H1 (cell line): ENCODE data around the gene SLC38A8. TPM values are rescaled to one million over a fixed set of nuclear protein-coding genes. Genes with fewer than 3 reads are reported as not detected.
A peak's percentile ranks its signal among the peaks of the same experiment; 100 is the strongest.

Source experiments
- CTCF ChIA-PET: fragments of 300-600 bp; sonication (Branson Sonifier 250); formaldehyde crosslinking; loops from one replicate; lab custom pipeline; 2021; ENCODE audit not compliant: partially characterized antibody; lab: Charles Lee
- POLR2A ChIA-PET: fragments of 300-600 bp; sonication (Branson Sonifier 250); formaldehyde crosslinking; loops from one replicate; lab custom pipeline; 2021; ENCODE audit warnings: inconsistent platforms; ENCODE audit not compliant: partially characterized antibody; lab: Charles Lee
- DNase-seq, 2 experiments: peaks; one replicate each; pipeline versions ENCODE4 v3.0.0 to v3.0.0-alpha.2; 2010 to 2022; ENCODE audit warnings: low spot score in 2 of 2, low read depth in 1 of 2, mixed read lengths in 1 of 2
- FAIRE-seq: peaks from 2 replicates; lab custom pipeline; 2011; peaks lifted over from hg19 to GRCh38; lab: Jason Lieb, UNC
- H2AFZ ChIP-seq: 2 replicates; pipeline ENCODE4 v1.8.1; 2012; ENCODE audit warnings: low read length, inconsistent platforms
- H2AK5ac ChIP-seq: 2 replicates; pipeline ENCODE4 v1.6.1; 2013; ENCODE audit warnings: low read depth, low read length
- H2BK120ac ChIP-seq: replicated peaks from 2 replicates; pipeline ENCODE3; 2013; ENCODE audit warnings: low read depth, low read length, inconsistent platforms
- H2BK12ac ChIP-seq: 2 replicates; pipeline ENCODE4 v1.6.1; 2013; ENCODE audit warnings: low read depth, low read length
- H2BK15ac ChIP-seq: 2 replicates; pipeline ENCODE4 v1.6.1; 2013; ENCODE audit warnings: low read length
- H2BK20ac ChIP-seq: 2 replicates; pipeline ENCODE4 v1.6.1; 2013; ENCODE audit warnings: low read length
- H2BK5ac ChIP-seq: 2 replicates; pipeline ENCODE4 v1.6.1; 2013; ENCODE audit warnings: low read depth, low read length
- H3K14ac ChIP-seq: 2 replicates; pipeline ENCODE4 v1.6.1; 2013; ENCODE audit warnings: inconsistent platforms; ENCODE audit not compliant: insufficient read length
- H3K18ac ChIP-seq: 2 replicates; pipeline ENCODE4 v1.6.1; 2013; ENCODE audit warnings: low read length; ENCODE audit errors: extremely low read depth
- H3K23ac ChIP-seq: 2 replicates; pipeline ENCODE4 v1.6.1; 2013; ENCODE audit warnings: inconsistent platforms; ENCODE audit not compliant: insufficient read length
- H3K23me2 ChIP-seq: 2 replicates; pipeline ENCODE4 v1.6.1; 2013; ENCODE audit warnings: low read depth, low read length
- H3K27ac ChIP-seq: 2 replicates; pipeline ENCODE4 v1.6.1; 2011; ENCODE audit warnings: low read depth, low read length, inconsistent platforms
- H3K27me3 ChIP-seq, 4 experiments: replicated peaks in 1 of 4; 1 replicate in 1 of 4; 2 replicates in 3 of 4; pipeline versions ENCODE4 v1.6.1 to v1.8.1; 2011 to 2013; ENCODE audit warnings: low read length in 3 of 4, mild to moderate bottlenecking in 3 of 4, inconsistent platforms in 2 of 4, mixed read lengths in 2 of 4, moderate library complexity in 1 of 4; ENCODE audit not compliant: control insufficient read depth in 3 of 4, insufficient read depth in 3 of 4; ENCODE audit errors: extremely low read depth in 1 of 4
- H3K36me3 ChIP-seq, 4 experiments: 2 replicates each; pipeline versions ENCODE4 v1.6.1 to v1.8.1; 2011 to 2013; ENCODE audit warnings: mild to moderate bottlenecking in 4 of 4, low read length in 3 of 4, moderate library complexity in 2 of 4, control low read depth in 1 of 4, inconsistent platforms in 1 of 4; ENCODE audit not compliant: insufficient read depth in 4 of 4, control insufficient read depth in 2 of 4
- H3K4ac ChIP-seq: replicated peaks from 2 replicates; pipeline ENCODE3; 2013; ENCODE audit warnings: low read length, low read depth, mixed read lengths, inconsistent platforms; ENCODE audit not compliant: insufficient read length
- H3K4me1 ChIP-seq, 4 experiments: replicated peaks in 1 of 4; 1 replicate in 1 of 4; 2 replicates in 3 of 4; pipeline versions ENCODE4 v1.6.1 to v1.8.1; 2011 to 2013; ENCODE audit warnings: low read length in 3 of 4, inconsistent platforms in 2 of 4, mixed read lengths in 1 of 4; ENCODE audit not compliant: insufficient read depth in 4 of 4, control insufficient read depth in 3 of 4
- H3K4me2 ChIP-seq, 2 experiments: 2 replicates each; pipeline versions ENCODE4 v1.6.1 to v1.8.1; 2011 to 2013; ENCODE audit warnings: low read depth in 2 of 2, low read length in 2 of 2, control low read depth in 1 of 2, inconsistent platforms in 1 of 2, mild to moderate bottlenecking in 1 of 2; ENCODE audit not compliant: insufficient read depth in 1 of 2
- H3K4me3 ChIP-seq, 4 experiments: fragments of 200-600, 300-600 bp in 1 of 4; sonication (generic), shearing (Covaris generic), sonication (Bioruptor Twin) in 1 of 4; 2 replicates each; pipeline versions ENCODE4 v1.5.1 to v1.8.1; 2011 to 2016; ENCODE audit warnings: low read length in 4 of 4, low read depth in 3 of 4, control low read depth in 2 of 4, inconsistent platforms in 2 of 4, mild to moderate bottlenecking in 2 of 4, mixed read lengths in 1 of 4, moderate library complexity in 1 of 4; ENCODE audit not compliant: insufficient read depth in 2 of 4; ENCODE audit errors: extremely low read depth in 1 of 4
- H3K56ac ChIP-seq: replicated peaks from 2 replicates; pipeline ENCODE3; 2013; ENCODE audit warnings: low read depth, mild to moderate bottlenecking, mixed read lengths, low read length, inconsistent platforms; ENCODE audit not compliant: insufficient read length
- H3K79me1 ChIP-seq: 2 replicates; pipeline ENCODE4 v1.6.1; 2013; ENCODE audit warnings: low read depth, low read length, control low read depth
- H3K79me2 ChIP-seq, 2 experiments: 2 replicates each; pipeline versions ENCODE4 v1.6.1 to v1.8.1; 2012 to 2013; ENCODE audit warnings: low read length in 2 of 2, mild to moderate bottlenecking in 2 of 2, inconsistent platforms in 1 of 2; ENCODE audit not compliant: insufficient read depth in 2 of 2, control insufficient read depth in 1 of 2
- H3K9ac ChIP-seq, 4 experiments: replicated peaks in 1 of 4; 1 replicate in 1 of 4; 2 replicates in 3 of 4; pipeline versions ENCODE4 v1.6.1 to v1.8.1; 2011 to 2013; ENCODE audit warnings: low read depth in 3 of 4, low read length in 3 of 4, control low read depth in 2 of 4, mild to moderate bottlenecking in 2 of 4, moderate library complexity in 2 of 4, inconsistent platforms in 1 of 4; ENCODE audit errors: extremely low read depth in 1 of 4
- H3K9me3 ChIP-seq, 2 experiments: 2 replicates each; pipeline versions ENCODE4 v1.6.1 to v1.8.1; 2012 to 2013; ENCODE audit warnings: mild to moderate bottlenecking in 2 of 2, moderate library complexity in 2 of 2, control low read depth in 1 of 2, inconsistent platforms in 1 of 2, low read depth in 1 of 2, low read length in 1 of 2, mixed read lengths in 1 of 2; ENCODE audit not compliant: insufficient read depth in 2 of 2
- H4K20me1 ChIP-seq, 2 experiments: replicated peaks in 1 of 2; 2 replicates each; pipeline versions ENCODE3 to v1.8.1; 2011 to 2013; ENCODE audit warnings: inconsistent platforms in 2 of 2, low read length in 2 of 2, mild to moderate bottlenecking in 1 of 2; ENCODE audit not compliant: insufficient read depth in 2 of 2, control insufficient read depth in 1 of 2
- H4K5ac ChIP-seq: 2 replicates; pipeline ENCODE4 v1.6.1; 2013; ENCODE audit warnings: low read length, low read depth, mixed read lengths, inconsistent platforms; ENCODE audit not compliant: insufficient read length
- H4K8ac ChIP-seq: 2 replicates; pipeline ENCODE4 v1.8.0; 2013; ENCODE audit warnings: mild to moderate bottlenecking, moderate library complexity, low read length, inconsistent platforms; ENCODE audit not compliant: insufficient read depth; ENCODE audit errors: extremely low read depth
- H4K91ac ChIP-seq: replicated peaks from 2 replicates; pipeline ENCODE3; 2013; ENCODE audit warnings: low read length, mixed read lengths, inconsistent platforms; ENCODE audit not compliant: insufficient read length
- ATF2 ChIP-seq: IDR thresholded peaks from 2 replicates; pipeline ENCODE4 v1.6.1; 2012; ENCODE audit warnings: low read length, inconsistent platforms
- ATF3 ChIP-seq: IDR thresholded peaks from 2 replicates; pipeline ENCODE4 v1.6.1; 2011; ENCODE audit warnings: low read depth, mild to moderate bottlenecking, low read length; ENCODE audit not compliant: insufficient read depth
- BACH1 ChIP-seq: IDR thresholded peaks from 2 replicates; pipeline ENCODE4 v1.6.1; 2012; ENCODE audit warnings: low read length, improper control_type of control experiment
- CHD1 ChIP-seq: IDR thresholded peaks from 2 replicates; pipeline ENCODE4 v1.6.1; 2012; ENCODE audit warnings: low read depth, low read length, improper control_type of control experiment
- CTCF ChIP-seq, 3 experiments: IDR thresholded peaks; 1 replicate in 2 of 3; 2 replicates in 1 of 3; pipeline versions ENCODE4 v1.5.1 to v1.6.1; 2011; ENCODE audit warnings: low read length in 3 of 3, mild to moderate bottlenecking in 3 of 3, inconsistent platforms in 2 of 3, low read depth in 1 of 3, moderate library complexity in 1 of 3; ENCODE audit not compliant: insufficient read depth in 1 of 3; ENCODE audit errors: control extremely low read depth in 1 of 3
- KDM5A ChIP-seq: fragments of 200-600 bp; IDR thresholded peaks from 2 replicates; pipeline ENCODE4 v1.7.1; 2012; ENCODE audit warnings: mild to moderate bottlenecking, low read length, inconsistent platforms, mixed read lengths
- RBBP5 ChIP-seq: IDR thresholded peaks from 2 replicates; pipeline ENCODE4 v1.7.1; 2012; ENCODE audit warnings: low read depth, mild to moderate bottlenecking, inconsistent platforms, low read length, moderate library complexity, borderline replicate concordance
- SIN3A ChIP-seq, 2 experiments: IDR thresholded peaks in 1 of 2; conservative IDR thresholded peaks in 1 of 2; 2 replicates each; pipeline ENCODE4 v1.6.1; 2011 to 2012; ENCODE audit warnings: low read length in 2 of 2, improper control_type of control experiment in 1 of 2, low read depth in 1 of 2, mild to moderate bottlenecking in 1 of 2
- SIRT6 ChIP-seq: IDR thresholded peaks from one replicate; pipeline ENCODE4 v1.7.1; 2012; ENCODE audit warnings: low read length, inconsistent platforms
- WGBS, 2 experiments: shearing (Covaris generic) in 1 of 2; methylation state at CpG; one replicate each; pipeline versions ENCODE4 v1.1.6 to v1.1.7; 2013 to 2015; ENCODE audit warnings: low lambda C conversion rate in 2 of 2, mixed read lengths in 2 of 2, inconsistent platforms in 1 of 2, low coverage in 1 of 2, missing lambda C conversion rate in 1 of 2; ENCODE audit not compliant: insufficient replicate concordance in 2 of 2, insufficient coverage in 1 of 2, insufficient read length in 1 of 2; ENCODE audit errors: extremely low coverage in 1 of 2, missing lambda C conversion rate in 1 of 2; 5-methylcytosine and 5-hydroxymethylcytosine counted together
- polyA plus RNA-seq, 7 experiments: library from polyadenylated mRNA; depleted of rRNA in 3 of 7; stranded (reverse) in 5 of 7; unstranded in 2 of 7; fragments of >200 nt in 5 of 7; fragments of 200-250 nt in 2 of 7; gene quantifications; 1 replicate in 5 of 7; 2 replicates in 1 of 7; 4 replicates in 1 of 7; pipeline versions ENCODE4 v1.2.1 to v1.2.3, GENCODE V29; 2011 to 2013; ENCODE audit warnings: missing spikeins in 2 of 7, mixed read lengths in 2 of 7
- total RNA-seq: library from RNA; stranded (reverse); fragmentation: NEBNext Ultra II Directional; extraction: Animal tissue kit (Norgen Biotek cat#: 25700); gene quantifications from 2 replicates; pipeline ENCODE4 v1.2.1, GENCODE V29; 2021

The SLC38A8 gene
- total and polyA plus RNA-seq, 2 of the 8 experiments (the other 6 are each of a cell fraction or from before 2014, with no cell fraction given): 0.08 TPM; not detected in 1

- no peaks in the 10 kb centered on the region for H3K79me2 ChIP-seq
- no peak overlapping the region for H2BK5ac ChIP-seq
- H3K79me1 ChIP-seq: no peaks in the 10 kb centered on the region
- H3K14ac ChIP-seq: no peak overlapping the region
- no peak overlapping the region for H2BK12ac ChIP-seq
- no peak overlapping the region for H3K4me3 ChIP-seq
- H3K23me2 ChIP-seq: no peaks in the 10 kb centered on the region; the same call in 1 of the 2 replicates
- WGBS, 2 experiments: 91% methylated on average over 15 of the region's 15 CpGs; no CpG with 5 or more reads in 1 of the 2 experiments
- H2AFZ ChIP-seq: no peak overlapping the region
- H3K9ac ChIP-seq: no peak overlapping the region
- no peak overlapping the region for H3K27ac ChIP-seq
- H4K5ac ChIP-seq: no peak overlapping the region
- H4K20me1 ChIP-seq: no peaks in the 10 kb centered on the region
- H3K18ac ChIP-seq: no peak overlapping the region
- no peaks in the 10 kb centered on the region for H3K27me3 ChIP-seq
- H3K56ac ChIP-seq: no peak overlapping the region
- H2AK5ac ChIP-seq: no peak overlapping the region
- no peaks in the 10 kb centered on the region for H3K36me3 ChIP-seq
- no peak overlapping the region for H4K91ac ChIP-seq
- H3K23ac ChIP-seq: no peak overlapping the region
- DNase-seq: no peak
- ChIA-PET CTCF (interaction anchor here (0.6 to 5.1 kb wide), 10 partner anchors 9 to 330 kb away, joined by 3 to 31 read pairs (median 4); partner anchors contain the start of gene SLC38A8), POLR2A (no interaction called here)
- H3K4me2 ChIP-seq: no peak overlapping the region
- no peak overlapping the region for H3K4ac ChIP-seq
- H3K9me3 ChIP-seq: no peaks in the 10 kb centered on the region
- 0 out of 2 replicates have a peak overlapping the region, but pooled peaks have one; percentile 41 for H4K8ac ChIP-seq
- FAIRE-seq: no peak
- peaks cover 0 to 4% (median 2%) of the 10 kb centered on the region in 4 experiments; a peak in 4 of 7 replicates for H3K4me1 ChIP-seq
- H2BK120ac ChIP-seq: no peak overlapping the region
- H2BK20ac ChIP-seq: no peak overlapping the region
- no peak overlapping the region for H2BK15ac ChIP-seq
- TF ChIP-seq KDM5A (no peak), BACH1 (no peak), CHD1 (no peak), SIRT6 (no peak), SIN3A (conservative IDR thresholded peaks at IDR 0.05 in 1 of 2, IDR thresholded peaks at IDR 0.05 in 1 of 2; ENCODE audit: low read depth in 1 of 2, low read length in 2 of 2) (no peak), CTCF (IDR thresholded peaks at IDR 0.05; ENCODE audit: control extremely low read depth in 1 of 3, insufficient read depth in 1 of 3, low read depth in 1 of 3, low read length in 3 of 3) (no peak), RBBP5 (no peak), ATF2 (no peak), ATF3 (no peak)
Measured at GRCh38 chr16:84027625-84028024, 15.0 kb downstream of the SLC38A8 start.
